NCI-H187 (cell line): ENCODE results near the gene WFS1.

Source experiments
- DNase-seq, 2 experiments: peaks; one replicate each; lab custom pipeline; 2025; lab: John Stamatoyannopoulos, UW

WFS1 gene

GRCh38 chr4:6300359-6300758 lies 30.7 kb downstream of the WFS1 start:
- no peak for DNase-seq

DNA sequence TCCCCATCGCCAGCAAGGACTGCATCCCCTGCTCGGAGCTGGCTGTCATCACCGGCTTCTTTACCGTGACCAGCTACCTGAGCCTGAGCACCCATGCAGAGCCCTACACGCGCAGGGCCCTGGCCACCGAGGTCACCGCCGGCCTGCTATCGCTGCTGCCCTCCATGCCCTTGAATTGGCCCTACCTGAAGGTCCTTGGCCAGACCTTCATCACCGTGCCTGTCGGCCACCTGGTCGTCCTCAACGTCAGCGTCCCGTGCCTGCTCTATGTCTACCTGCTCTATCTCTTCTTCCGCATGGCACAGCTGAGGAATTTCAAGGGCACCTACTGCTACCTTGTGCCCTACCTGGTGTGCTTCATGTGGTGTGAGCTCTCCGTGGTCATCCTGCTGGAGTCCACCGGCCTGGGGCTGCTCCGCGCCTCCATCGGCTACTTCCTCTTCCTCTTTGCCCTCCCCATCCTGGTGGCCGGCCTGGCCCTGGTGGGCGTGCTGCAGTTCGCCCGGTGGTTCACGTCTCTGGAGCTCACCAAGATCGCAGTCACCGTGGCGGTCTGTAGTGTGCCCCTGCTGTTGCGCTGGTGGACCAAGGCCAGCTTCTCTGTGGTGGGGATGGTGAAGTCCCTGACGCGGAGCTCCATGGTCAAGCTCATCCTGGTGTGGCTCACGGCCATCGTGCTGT lies 31.5 kb downstream of the WFS1 start:
- no peak for DNase-seq

GRCh38 chr4:6301732-6302442 lies 32.2 kb downstream of the WFS1 start:
- DNase-seq = no peak

DNA sequence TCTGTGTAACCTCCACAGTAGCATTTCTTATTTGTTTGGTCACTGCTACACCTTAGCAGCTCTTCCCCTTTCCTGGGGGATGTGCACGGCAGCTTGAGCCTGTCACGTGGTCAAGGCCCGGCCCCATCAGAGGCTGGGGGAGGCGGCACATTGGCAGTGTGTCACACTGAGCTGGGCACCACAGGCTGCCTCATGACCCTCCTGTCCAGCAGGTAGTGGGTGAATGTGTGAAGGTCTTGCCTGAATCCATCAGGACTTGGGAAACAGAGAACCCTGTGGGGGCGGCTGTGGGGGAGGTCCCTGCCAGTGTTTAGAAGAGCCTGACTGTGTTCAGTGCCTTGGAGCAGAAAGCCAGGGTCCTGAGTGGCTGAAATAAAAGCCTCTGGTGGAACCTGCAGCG lies 33.2 kb downstream of the WFS1 start:
- DNase-seq = no peak

GRCh38 chr4:6303943-6304342 lies 34.3 kb downstream of the WFS1 start:
- no peak for DNase-seq

GRCh38 chr4:6306299-6306698 lies 36.6 kb downstream of the WFS1 start:
- DNase-seq = no peak

DNA sequence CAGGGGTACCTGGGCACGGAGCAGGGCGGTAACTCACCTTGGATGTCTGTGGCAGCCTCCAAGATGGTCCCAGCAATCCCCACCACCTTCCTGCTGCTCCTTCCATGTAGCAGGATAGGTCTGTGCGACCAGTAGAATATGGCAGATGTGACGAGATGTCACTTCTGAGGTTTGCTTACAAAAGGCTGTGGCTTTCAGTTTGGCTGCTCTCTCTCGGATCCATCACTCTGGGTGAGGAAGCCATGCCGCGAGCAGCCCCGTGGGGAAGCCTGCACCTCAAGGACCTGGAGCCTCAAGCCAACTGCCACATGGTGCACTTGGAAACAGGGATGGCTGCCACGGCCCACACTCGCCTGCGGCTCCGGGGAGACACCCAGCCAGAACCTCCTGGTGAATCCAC lies 37.6 kb downstream of the WFS1 start:
- no peak for DNase-seq

GRCh38 chr4:6307891-6308290 lies 38.2 kb downstream of the WFS1 start:
- no peak for DNase-seq

DNA sequence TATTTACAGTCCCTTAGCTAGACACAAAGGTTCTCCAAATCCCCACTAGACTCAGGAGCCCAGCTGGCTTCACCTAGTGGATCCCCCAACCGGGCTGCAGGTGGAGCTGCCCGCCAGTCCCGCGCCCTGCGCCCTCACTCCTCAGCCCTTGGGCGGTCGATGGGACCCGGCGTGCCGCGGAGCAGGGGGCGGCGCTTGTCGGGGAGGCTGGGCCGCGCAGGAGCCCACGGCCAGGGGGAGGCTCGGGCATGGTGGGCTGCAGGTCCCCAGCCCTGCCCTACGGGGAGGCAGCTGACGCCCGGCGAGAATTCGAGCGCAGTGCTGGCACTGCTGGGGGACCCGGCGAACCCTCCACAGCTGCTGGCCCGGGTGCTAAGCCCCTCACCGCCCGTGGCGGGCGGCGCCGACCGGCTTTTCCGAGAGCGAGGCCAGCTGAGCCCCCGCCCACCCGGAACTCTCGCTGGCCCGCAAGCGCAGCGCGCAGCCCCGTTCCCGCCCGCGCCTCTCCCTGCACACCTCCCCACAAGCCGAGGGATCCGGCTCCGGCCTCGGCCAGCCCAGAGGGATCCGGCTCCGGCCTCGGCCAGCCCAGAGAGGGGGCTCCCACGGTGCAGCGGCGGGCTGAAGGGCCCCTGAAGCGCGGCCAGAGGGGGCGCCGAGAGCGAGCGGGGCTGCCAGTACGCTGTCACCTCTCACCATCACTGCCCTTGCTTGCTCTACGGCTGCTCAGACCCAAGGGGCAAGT lies 39.4 kb downstream of the WFS1 start:
- DNase-seq = no peak

GRCh38 chr4:6309777-6310176 lies 40.1 kb downstream of the WFS1 start:
- no peak for DNase-seq

GRCh38 chr4:6313216-6313615 lies 43.6 kb downstream of the WFS1 start:
- DNase-seq = no peak

DNA sequence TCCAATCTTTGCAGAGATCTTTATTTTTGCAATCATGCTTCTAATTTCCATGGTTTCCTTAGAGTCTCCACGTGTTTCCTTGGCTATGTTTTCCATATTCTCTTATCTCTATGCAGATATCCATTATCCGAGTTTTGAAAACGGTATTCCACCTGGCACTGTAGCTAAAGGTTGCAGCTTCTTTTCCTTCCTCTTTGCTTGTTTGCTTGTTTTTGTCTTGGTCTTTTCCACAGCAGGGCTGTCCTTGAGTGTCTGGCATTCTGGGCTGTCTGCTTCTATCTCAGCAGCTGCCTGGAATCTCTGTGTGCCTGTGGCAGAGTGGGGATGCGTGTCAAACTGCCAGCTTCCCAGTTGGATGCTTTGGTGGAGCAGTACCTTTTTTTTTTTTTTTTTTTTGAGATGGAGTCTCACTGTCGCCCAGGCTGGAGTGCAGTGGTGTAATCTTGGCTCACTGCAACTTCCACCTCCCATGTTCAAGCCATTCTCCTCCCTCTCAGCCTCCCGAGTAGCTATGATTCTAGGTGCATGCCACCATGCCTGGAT lies 46.9 kb downstream of the WFS1 start:
- no peak for DNase-seq

DNA sequence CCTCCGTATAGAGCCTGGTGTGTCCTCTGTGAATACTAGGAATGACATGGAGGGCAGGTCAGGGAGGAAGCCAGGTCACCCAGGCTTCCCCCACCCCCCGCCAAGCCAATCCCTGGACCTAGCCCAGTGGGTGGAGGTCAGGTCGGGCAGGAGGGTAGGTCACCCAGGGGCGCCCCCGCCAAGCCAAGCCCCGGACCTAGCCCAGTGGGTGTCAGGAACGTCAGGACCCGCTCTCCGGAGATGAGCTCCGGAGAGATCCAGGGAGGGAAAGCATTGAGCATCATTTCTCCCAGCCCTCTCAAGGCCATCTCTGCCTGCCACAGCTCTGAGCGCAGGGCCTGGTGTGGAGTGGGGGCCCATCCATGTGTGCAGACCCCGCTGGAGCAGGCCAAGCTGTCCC lies 48.6 kb downstream of the WFS1 start:
- DNase-seq = no peak

DNA sequence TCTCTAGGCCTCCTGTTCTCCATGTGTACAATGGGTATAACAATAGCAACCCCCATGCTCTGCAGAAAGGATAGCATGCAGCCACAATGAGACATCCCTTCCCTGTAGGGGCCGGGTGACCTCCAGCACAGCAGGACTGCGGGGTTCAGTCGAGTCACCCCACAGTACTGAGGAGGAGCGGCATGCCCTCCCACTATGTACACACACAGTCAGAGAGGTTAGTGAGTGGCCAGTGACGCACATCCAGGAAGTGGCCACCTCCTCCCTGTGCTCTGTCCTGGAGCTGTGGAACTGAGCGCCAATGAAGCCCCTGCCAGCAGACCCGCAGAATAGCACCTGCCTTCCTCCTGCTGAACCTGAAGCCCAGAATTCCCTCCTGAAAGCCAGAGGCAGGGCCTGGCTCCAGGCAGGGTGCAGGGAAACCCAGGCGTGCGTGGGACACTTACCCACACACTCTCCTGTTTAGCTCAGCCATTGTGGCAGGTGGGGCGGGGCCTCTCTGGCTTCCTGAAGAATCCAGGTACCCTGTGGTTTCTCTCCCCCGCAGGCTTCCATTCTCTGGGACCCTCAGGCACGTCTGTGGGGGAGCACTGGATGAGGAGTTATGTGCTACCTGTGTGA lies 50.0 kb downstream of the WFS1 start:
- DNase-seq = no peak

DNA sequence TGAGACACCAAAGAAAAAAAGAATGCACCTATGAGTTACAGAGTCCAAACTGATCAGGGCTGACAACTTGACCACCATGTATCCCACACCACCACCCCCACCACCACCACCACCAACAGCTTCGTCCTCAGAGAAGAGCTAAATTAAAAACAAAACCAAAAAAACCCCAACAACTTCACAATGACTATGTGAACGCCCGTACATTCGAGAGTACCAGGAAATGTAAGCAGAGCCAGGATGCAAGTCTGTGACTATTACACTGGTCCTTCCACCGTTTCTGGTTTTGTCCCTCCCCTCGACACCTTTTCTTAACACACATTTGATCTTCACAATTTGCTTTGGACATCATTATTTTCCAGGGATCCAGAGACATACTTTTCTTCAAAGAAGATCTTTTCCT lies 51.0 kb downstream of the WFS1 start:
- DNase-seq = no peak

GRCh38 chr4:6321361-6321760 lies 51.7 kb downstream of the WFS1 start:
- DNase-seq = no peak

DNA sequence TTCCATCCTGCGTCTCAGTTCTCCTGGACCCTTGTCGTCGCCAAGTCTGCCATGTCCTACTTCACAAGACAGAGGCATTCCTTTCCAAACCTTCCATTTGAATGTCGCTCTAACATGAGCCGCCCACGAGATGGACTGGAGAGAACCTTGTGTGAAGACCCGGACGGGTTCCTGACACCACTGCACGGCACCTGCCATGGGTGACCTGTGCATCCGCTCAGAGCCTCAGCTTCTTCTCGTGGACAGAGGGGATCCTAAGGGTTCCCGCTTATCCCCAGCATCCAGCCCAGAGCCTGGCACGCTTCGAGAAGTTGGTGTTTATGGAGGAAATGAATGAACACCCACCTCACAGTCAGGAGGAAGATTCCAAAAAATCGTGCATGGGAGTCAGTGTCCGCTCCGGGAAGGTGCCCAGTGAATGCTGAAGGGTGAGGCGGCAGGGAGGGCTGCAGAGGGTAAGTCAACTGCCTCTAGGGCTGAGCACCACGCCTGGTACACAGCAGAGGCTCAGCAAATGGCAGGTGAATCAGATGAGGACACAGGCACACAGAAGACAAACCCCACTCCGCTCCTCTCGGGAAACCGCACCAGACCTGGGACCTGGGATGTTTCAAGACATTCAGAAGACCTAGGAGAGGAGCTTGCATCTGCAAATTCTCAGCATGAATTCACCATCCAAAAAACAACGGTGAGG lies 52.6 kb downstream of the WFS1 start:
- DNase-seq = no peak

DNA sequence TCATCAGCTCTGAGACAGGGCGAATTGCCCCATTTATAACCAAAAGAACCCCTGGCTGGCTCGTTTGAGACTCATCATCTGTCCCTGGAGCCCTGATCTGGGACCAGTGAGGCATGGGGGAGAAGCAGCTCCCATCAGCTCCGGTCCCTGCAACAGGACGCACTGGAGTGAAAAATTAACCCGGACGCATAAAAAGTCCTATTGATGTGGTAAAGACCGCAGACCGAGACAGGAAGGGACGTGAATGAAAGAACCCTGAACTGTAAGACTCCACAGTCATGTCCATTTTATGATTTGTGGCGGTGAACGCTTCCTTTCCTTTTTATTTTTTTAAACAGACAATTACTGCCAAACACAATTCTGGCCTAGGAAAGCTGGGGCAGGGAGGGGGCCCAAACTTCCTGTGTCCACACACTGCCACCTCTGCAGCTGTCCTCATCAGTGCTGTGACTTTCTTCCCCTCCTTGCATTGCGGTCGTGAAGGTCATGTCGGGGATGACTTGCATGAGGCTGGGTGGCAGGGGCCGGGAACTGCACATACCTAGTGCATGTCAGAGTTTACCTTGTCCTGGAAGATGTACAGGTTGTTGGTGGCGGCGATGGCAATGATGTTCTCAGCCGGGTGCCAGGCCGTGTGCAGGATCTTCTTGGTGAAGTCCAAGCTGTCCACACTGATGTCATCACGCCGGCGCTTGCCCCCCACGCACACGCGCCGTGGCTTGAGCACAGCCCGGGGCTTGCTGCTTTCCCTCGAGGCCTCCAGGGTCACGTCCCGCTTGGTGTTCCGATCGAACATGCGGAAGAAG lies 53.3 kb downstream of the WFS1 start:
- DNase-seq = no peak

DNA sequence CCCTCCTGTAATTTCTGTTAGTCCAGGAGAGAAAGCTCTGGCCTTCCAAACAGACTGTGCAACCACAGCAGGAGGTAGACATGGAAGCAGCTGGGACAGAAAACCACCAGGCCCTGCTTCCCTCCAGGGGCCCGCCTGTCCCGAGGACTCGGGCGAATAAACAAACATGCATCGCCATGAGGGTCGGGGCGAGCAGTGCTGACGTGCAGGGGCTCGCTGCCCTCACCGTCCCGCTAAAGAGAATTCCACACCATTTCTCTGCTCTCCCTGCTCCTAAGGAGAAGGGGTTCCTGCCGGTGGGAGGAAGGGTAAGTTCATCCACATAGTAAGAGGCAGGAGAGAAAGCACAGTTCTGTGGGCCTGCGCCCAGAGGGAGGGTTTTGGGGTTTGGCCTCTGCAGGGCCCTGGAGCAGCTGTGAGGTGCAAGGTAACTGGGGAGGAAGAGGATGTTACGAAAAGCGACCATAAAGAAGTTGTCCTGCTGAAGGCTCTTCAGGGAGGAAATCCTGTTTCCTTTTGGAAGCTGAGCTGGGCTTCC lies 54.9 kb downstream of the WFS1 start:
- DNase-seq = no peak

DNA sequence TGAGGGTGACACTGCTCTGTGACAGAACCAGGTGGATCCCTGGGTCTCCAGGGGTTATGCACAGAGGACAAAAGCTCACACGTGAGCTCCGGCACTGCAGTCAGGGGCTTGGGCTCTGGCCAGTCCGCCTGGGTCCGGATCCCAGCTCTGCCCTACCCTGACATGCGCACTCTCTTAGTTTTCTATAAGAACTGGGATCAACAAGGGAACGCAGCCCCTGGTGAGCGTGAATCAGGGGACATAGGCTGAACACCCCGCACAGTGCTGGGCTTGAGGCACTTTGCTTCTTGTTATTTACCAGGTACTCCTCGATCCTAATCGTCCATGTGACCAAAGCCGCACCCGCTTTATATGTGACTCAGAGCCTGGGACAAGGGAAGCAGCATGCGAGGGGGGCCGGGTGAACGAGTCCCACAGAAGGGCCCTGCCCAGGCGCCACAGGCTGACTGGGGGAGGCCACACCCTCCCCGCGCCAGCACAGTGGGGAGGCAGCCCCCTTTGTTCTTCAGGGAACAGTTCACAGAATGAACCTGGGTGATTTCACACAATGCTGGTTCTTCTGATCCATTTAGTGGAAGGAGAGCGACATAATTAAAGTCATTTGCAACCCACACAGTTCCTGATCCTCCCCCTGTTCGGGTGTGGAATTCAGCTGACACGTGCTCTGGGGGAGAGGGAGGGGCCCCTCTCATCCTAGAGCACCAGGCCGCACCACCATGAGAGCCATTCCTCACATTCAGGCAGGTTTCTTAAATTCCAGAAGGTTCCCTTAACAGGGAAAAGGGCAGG lies 55.5 kb downstream of the WFS1 start:
- no peak for DNase-seq
